ENCODE results near the gene SERPINE2. TPM values are rescaled to one million over a fixed set of nuclear protein-coding genes. Genes with fewer than 3 reads are reported as not detected.
A peak's percentile ranks its signal among the peaks of the same experiment; 100 is the strongest.

SERPINE2 gene
- total RNA-seq, 1 donor from 2014 or later, result 69.1 TPM

- DNase-seq (ENCODE audit: extremely low spot score, unreplicated experiment), result no peak
- Mint-ChIP-seq H3K4me1 (ENCODE audit: unreplicated experiment) (peaks cover 3% of the 10 kb centered on the region), H3K27ac (ENCODE audit: unreplicated experiment) (no peak overlapping the region), H3K4me3 (ENCODE audit: unreplicated experiment) (no peak overlapping the region), H3K27me3 (ENCODE audit: unreplicated experiment) (no peaks in the 10 kb centered on the region), H3K36me3 (ENCODE audit: unreplicated experiment) (no peaks in the 10 kb centered on the region), H3K9me3 (ENCODE audit: unreplicated experiment) (no peaks in the 10 kb centered on the region)
- no peak for TF ChIP-seq CTCF (IDR thresholded peaks at IDR 0.05)
These were observed 21.1 kb downstream of the SERPINE2 start for GRCh38 chr2:224017957-224018356.

- Mint-ChIP-seq H3K4me3 (ENCODE audit: unreplicated experiment) (no peak overlapping the region), H3K9me3 (ENCODE audit: unreplicated experiment) (no peaks in the 10 kb centered on the region), H3K27me3 (ENCODE audit: unreplicated experiment) (no peaks in the 10 kb centered on the region), H3K36me3 (ENCODE audit: unreplicated experiment) (no peaks in the 10 kb centered on the region), H3K4me1 (ENCODE audit: unreplicated experiment) (peaks cover 3% of the 10 kb centered on the region), H3K27ac (ENCODE audit: unreplicated experiment) (no peak overlapping the region)
- no peak for DNase-seq (ENCODE audit: extremely low spot score, unreplicated experiment)
- no peak for TF ChIP-seq CTCF (IDR thresholded peaks at IDR 0.05)
These were observed 22.1 kb downstream of the SERPINE2 start for GRCh38 chr2:224016963-224017362.

DNA sequence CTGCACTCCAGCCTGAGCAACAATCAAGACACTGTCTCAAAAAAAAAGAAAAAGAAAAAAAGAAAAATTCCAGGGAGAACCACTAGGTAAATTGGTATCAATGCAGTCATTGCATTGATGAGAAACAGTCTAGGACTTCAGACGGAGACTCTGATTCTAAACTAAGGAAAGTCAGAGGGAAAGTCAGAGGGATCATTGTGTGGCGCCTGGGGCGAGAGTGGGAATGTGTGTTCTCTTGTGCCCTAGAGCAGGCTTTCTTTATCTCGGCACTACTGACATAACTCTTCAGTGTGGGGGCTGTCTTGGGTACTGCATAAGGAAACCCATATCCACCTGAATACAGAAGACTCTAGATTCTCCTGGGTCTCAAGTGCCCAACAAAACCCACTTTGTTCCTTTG, 24.8 kb downstream of the SERPINE2 start:
- no peak for TF ChIP-seq CTCF (IDR thresholded peaks at IDR 0.05)
- H3K4me3 Mint-ChIP-seq (ENCODE audit: unreplicated experiment), result no peak overlapping the region
- no peak for DNase-seq (ENCODE audit: extremely low spot score, unreplicated experiment)
- H3K9me3 Mint-ChIP-seq (ENCODE audit: unreplicated experiment), result no peaks in the 10 kb centered on the region
- no peak overlapping the region for H3K27ac Mint-ChIP-seq (ENCODE audit: unreplicated experiment)
- H3K36me3 Mint-ChIP-seq (ENCODE audit: unreplicated experiment), result no peaks in the 10 kb centered on the region
- peaks cover 12% of the 10 kb centered on the region for H3K4me1 Mint-ChIP-seq (ENCODE audit: unreplicated experiment)
- H3K27me3 Mint-ChIP-seq (ENCODE audit: unreplicated experiment), result no peaks in the 10 kb centered on the region

- no peak for DNase-seq (ENCODE audit: extremely low spot score, unreplicated experiment)
- Mint-ChIP-seq H3K9me3 (ENCODE audit: unreplicated experiment) (no peaks in the 10 kb centered on the region), H3K4me1 (ENCODE audit: unreplicated experiment) (peaks cover 12% of the 10 kb centered on the region), H3K27ac (ENCODE audit: unreplicated experiment) (no peak overlapping the region), H3K36me3 (ENCODE audit: unreplicated experiment) (no peaks in the 10 kb centered on the region), H3K27me3 (ENCODE audit: unreplicated experiment) (no peaks in the 10 kb centered on the region), H3K4me3 (ENCODE audit: unreplicated experiment) (no peak overlapping the region)
- no peak for TF ChIP-seq CTCF (IDR thresholded peaks at IDR 0.05)
These were observed 27.2 kb downstream of the SERPINE2 start for GRCh38 chr2:224011837-224012236.

DNA sequence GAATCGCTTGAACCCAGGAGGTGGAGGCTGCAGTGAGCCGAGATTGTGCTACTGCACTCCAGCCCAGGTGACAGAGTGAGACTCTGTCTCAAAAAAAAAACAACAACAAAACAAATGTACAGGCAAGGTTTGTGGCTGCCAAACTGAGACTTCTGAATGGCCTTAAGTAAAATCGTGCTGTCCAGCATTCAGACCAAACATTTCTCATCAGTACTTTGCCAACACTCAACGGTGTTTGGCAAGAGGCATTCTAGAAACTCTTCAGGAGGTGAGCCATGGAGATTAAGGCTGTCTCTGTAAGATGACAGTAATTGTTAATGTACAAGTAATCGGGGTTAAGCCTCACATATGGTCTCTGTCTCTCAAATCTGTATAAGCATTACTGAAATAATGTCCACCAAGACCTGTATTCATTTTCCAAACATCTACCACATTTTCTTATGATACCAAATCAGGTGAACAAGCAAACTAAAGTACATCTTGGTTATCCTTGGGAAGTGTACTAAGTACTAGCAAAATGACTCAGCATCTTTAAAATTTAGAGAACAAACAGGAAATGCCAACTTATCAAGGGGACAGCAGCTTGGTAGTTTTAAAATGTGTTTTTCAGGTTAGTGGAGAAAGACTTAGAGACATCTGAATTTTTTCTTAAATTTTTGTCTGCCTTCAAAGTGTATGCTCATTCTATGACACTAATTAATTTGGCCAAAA, 29.3 kb downstream of the SERPINE2 start:
- Mint-ChIP-seq H3K4me3 (ENCODE audit: unreplicated experiment) (no peak overlapping the region), H3K27ac (ENCODE audit: unreplicated experiment) (peak overlapping the region; percentile 42), H3K27me3 (ENCODE audit: unreplicated experiment) (no peaks in the 10 kb centered on the region), H3K9me3 (ENCODE audit: unreplicated experiment) (no peaks in the 10 kb centered on the region), H3K4me1 (ENCODE audit: unreplicated experiment) (peaks cover 12% of the 10 kb centered on the region), H3K36me3 (ENCODE audit: unreplicated experiment) (peaks cover 3% of the 10 kb centered on the region)
- TF ChIP-seq CTCF (IDR thresholded peaks at IDR 0.05), result no peak
- no peak for DNase-seq (ENCODE audit: extremely low spot score, unreplicated experiment)

Data from osteocyte (in vitro differentiated cells).